Measurements from ENCODE around the gene SMIM27. TPM values are rescaled to one million over a fixed set of nuclear protein-coding genes. Genes with fewer than 3 reads are reported as not detected.

Gene SMIM27
- total and polyA plus RNA-seq, 9 of the 15 experiments (the other 6 are each of a cell fraction or from before 2014, with no cell fraction given), result 2.9 to 16.1 (median 7.9) TPM

- TF ChIP-seq, protein P1, sequence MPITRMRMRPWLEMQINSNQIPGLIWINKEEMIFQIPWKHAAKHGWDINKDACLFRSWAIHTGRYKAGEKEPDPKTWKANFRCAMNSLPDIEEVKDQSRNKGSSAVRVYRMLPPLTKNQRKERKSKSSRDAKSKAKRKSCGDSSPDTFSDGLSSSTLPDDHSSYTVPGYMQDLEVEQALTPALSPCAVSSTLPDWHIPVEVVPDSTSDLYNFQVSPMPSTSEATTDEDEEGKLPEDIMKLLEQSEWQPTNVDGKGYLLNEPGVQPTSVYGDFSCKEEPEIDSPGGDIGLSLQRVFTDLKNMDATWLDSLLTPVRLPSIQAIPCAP (CRISPR knock-in tag; IDR thresholded peaks at IDR 0.05; ENCODE audit: borderline replicate concordance), result no peak
- TF ChIP-seq ZNF384 (IDR thresholded peaks at IDR 0.05; ENCODE audit: low read depth, low read length) (no peak), HCFC1 (IDR thresholded peaks at IDR 0.05; ENCODE audit: low read depth, low read length) (peak; percentile 78), ZNF184 (CRISPR knock-in tag; IDR thresholded peaks at IDR 0.05) (no peak), PYGO2 (tag; IDR thresholded peaks at IDR 0.05) (no peak), NFATC3 (IDR thresholded peaks at IDR 0.05) (no peak), SIX5 (IDR thresholded peaks at IDR 0.05; ENCODE audit: borderline replicate concordance in 1 of 2, insufficient read depth in 1 of 2, low read depth in 1 of 2, low read length in 2 of 2) (peak in 1 of 2 experiments; percentile 24; a peak in 1 of 4 replicates), ZFX (CRISPR knock-in tag; IDR thresholded peaks at IDR 0.05) (peak; percentile 71), FOS (IDR thresholded peaks at IDR 0.05; ENCODE audit: extremely low read depth, insufficient read length) (no peak), SMAD4 (CRISPR knock-in tag; conservative IDR thresholded peaks at IDR 0.05) (no peak), THRAP3 (IDR thresholded peaks at IDR 0.05; ENCODE audit: borderline replicate concordance) (no peak), RFX1 (IDR thresholded peaks at IDR 0.05) (no peak), MCM7 (IDR thresholded peaks at IDR 0.05) (no peak), POU5F1 (IDR thresholded peaks at IDR 0.05; ENCODE audit: borderline replicate concordance, low read depth, low read length, partially characterized antibody) (no peak), ZBTB49 (CRISPR knock-in tag; IDR thresholded peaks at IDR 0.05; ENCODE audit: borderline replicate concordance) (no peak), DACH1 (IDR thresholded peaks at IDR 0.05; ENCODE audit: partially characterized antibody) (no peak), ZNF655 (CRISPR knock-in tag; IDR thresholded peaks at IDR 0.05) (no peak), FOXM1 (IDR thresholded peaks at IDR 0.05; ENCODE audit: low read depth) (no peak), FOXM1 (CRISPR knock-in tag; IDR thresholded peaks at IDR 0.05; ENCODE audit: low read depth) (no peak), MTF1 (CRISPR knock-in tag; IDR thresholded peaks at IDR 0.05; ENCODE audit: borderline replicate concordance) (no peak)
- TF ChIP-seq, protein P2, sequence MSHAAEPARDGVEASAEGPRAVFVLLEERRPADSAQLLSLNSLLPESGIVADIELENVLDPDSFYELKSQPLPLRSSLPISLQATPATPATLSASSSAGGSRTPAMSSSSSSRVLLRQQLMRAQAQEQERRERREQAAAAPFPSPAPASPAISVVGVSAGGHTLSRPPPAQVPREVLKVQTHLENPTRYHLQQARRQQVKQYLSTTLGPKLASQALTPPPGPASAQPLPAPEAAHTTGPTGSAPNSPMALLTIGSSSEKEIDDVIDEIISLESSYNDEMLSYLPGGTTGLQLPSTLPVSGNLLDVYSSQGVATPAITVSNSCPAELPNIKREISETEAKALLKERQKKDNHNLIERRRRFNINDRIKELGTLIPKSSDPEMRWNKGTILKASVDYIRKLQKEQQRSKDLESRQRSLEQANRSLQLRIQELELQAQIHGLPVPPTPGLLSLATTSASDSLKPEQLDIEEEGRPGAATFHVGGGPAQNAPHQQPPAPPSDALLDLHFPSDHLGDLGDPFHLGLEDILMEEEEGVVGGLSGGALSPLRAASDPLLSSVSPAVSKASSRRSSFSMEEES (CRISPR knock-in tag; IDR thresholded peaks at IDR 0.05), result no peak
- TF ChIP-seq, protein P3, sequence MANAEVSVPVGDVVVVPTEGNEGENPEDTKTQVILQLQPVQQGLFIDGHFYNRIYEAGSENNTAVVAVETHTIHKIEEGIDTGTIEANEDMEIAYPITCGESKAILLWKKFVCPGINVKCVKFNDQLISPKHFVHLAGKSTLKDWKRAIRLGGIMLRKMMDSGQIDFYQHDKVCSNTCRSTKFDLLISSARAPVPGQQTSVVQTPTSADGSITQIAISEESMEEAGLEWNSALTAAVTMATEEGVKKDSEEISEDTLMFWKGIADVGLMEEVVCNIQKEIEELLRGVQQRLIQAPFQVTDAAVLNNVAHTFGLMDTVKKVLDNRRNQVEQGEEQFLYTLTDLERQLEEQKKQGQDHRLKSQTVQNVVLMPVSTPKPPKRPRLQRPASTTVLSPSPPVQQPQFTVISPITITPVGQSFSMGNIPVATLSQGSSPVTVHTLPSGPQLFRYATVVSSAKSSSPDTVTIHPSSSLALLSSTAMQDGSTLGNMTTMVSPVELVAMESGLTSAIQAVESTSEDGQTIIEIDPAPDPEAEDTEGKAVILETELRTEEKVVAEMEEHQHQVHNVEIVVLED (CRISPR knock-in tag; IDR thresholded peaks at IDR 0.05), result peak; percentile 43
Measured at GRCh38 chr9:32572900-32573523, 20.9 kb downstream of the SMIM27 start, which contains the start of gene NDUFB6 (continued).
